Inflammatory macrophage (primary cell): Measurements from ENCODE around the gene STAT3.
"Not testable (repeated sequence)": the region's sequence is repeated elsewhere in the genome, so short reads cannot be mapped to it uniquely, and the experiment has no call there.

Source experiments
- DNase-seq, 2 donors: peaks; one replicate each; pipeline ENCODE4 v3.0.0-alpha.2; 2020 to 2022

STAT3 gene

GRCh38 chr17:42274812-42275526 is 113.3 kb downstream of the STAT3 start:
- DNase-seq: peak; percentile 14

GRCh38 chr17:42274253-42274542 is 114.0 kb downstream of the STAT3 start:
- no peak for DNase-seq

GRCh38 chr17:42273474-42274252 is 114.6 kb downstream of the STAT3 start:
- DNase-seq: peak in 1 of 2 donors; percentile 14

DNA sequence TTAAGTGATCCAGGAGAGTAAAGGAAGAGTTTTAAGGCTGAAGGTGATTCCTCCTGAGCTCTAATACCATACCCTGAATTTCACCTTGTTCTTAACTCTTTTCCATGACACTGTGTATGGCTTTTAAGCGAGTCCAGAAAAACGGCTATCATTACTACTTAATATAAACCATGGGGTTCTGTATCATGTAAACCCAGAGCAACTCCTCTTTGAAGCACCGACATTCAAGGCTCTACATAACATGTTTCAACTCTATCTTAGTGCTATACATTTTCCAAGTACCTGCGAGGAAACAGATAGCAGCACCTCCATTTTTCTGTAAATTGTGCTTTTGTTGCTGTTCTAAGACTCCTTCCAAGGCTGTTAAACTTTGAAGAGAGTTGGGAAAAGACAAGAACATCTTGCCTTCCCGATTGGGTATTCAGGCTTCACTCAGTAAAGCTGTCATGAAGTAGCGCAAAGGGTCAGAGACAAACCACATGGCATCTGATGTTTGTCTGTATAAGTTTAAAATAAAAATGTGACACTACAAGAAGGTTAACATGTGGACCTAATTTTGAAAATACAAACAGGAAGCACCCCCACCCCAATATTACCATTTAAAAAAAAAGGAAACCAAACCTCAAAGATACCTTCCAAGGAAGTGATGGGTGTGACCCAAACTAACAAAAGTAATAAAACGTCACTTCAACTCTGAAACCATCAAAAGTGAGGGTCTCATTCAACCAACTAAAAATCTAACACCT is 115.9 kb downstream of the STAT3 start:
- DNase-seq: no peak

GRCh38 chr17:42271779-42272035 is 116.5 kb downstream of the STAT3 start:
- peak in 1 of 2 donors; percentile 18 for DNase-seq

DNA sequence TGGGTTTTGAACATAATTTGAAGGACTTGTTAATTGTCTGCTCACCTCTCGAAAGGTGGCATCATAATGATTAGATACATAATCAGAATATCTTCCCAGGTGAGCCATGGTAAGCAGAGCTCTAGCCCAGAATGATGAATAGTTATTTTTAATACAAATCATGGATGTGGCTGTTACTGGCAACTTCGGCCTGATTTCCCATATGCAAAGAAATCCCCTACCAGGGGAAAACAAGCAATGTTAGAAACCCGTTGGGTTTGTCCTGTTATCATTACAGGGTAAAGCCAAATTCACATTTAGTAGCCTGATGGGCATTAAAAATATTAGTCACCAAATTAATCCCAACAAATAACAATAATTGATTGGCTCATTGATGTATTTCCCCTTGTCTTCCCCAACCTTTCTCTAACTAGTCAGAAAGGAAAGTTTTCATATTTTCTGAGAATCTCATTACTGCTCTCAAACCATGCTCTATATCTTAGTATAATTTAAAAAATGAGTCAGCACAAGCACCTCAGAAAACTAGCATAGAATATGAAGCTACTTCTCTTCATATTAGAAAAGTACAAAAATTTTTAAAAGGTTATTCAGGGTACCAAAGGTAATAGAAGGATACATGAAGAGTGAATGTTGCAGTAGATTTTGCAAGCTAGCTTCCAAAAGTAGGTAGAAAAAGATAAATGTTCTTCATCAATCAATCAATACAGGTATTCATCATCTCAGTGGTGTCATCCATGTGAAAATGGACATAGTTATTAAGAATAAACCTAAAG is 117.0 kb downstream of the STAT3 start:
- DNase-seq: no peak

GRCh38 chr17:42270596-42270995 is 117.6 kb downstream of the STAT3 start:
- DNase-seq: no peak

- no peak for DNase-seq
Measured at GRCh38 chr17:42270170-42270535, 118.1 kb downstream of the STAT3 start.

DNA sequence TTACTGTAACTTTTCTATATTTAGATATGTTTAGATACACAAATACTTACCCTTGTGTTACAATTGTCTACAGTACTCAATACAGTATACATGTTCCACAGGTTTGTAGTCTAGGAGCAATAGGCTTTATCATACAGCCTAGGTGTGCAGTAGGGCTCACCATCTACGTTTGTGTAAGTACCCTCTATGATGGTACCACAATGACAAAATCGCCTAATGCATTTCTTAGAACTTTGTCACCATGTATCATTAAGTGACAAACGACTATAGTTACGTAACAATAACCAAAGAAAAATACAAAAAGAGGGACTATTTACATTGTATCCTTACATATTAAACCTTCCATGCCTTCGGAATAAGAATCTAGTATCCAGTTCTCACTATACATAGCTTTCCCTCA is 120.0 kb downstream of the STAT3 start:
- DNase-seq: no peak

DNA sequence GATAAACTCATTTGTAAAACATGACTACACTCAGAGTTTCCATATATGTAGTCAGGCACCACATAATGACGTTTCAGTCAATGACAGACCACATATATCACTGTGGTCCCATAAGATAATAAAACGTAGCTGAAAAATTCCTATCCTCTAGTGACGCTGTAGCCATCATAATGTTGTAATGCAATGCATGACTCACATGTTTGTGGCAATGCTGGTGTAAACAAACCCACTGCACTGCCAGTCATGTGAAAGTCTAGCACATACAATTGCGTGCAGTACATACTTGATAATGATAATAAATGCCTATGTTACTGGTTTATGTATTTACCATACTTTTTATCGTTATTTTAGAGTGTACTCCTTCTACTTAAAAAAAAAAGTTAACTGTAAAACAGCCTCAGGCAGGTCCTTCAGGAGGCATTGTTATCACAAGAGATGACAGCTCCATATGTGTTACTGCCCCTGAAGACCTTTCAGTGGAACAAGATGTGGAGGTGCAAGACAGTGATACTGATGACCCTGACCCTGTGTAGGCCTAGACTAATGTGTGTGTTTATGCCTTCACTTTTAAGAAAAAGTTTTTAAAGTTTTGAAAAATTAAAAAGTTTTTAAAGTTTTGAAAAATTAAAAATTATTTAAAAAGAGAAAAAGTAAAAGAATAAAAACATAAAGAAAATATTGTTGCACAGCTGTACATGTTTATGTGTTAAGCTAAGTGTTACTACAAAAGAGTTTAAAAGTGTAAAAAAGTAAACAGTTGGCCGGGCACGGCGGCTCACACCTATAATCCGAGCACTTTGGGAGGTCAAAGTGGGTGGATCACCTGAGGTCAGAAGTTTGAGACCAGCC is 121.1 kb downstream of the STAT3 start:
- DNase-seq: peak; percentile 84 to 86

DNA sequence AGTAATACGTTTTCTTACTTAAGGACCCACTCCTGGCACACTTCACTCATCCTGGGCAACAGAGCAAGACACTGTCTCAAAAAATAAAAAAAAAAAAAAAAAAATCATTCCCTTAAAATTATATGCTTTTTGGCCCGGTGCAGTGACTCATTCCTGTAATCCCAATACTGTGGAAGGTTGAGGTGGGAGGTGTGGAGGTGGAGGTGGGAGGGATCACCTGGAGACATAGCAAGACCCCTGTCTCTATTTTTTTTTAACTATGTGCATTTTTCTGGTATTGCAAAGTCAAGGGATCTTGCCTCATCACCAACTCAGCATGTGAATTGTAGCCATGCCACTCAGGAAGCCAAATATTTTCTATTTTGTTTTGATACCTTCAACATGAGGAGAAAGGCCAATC is 121.8 kb downstream of the STAT3 start:
- no peak for DNase-seq

- DNase-seq: not testable (repeated sequence)
Measured at GRCh38 chr17:42264366-42264765, 123.9 kb downstream of the STAT3 start.
